ENCODE results near the gene PROM1. TPM values are rescaled to one million over a fixed set of nuclear protein-coding genes. Genes with fewer than 3 reads are reported as not detected.

PROM1 gene
- total and polyA plus RNA-seq, 2 of the 13 experiments (the other 11 are each of a cell fraction or from before 2014, with no cell fraction given) = 3.9 to 16.4 TPM

DNA sequence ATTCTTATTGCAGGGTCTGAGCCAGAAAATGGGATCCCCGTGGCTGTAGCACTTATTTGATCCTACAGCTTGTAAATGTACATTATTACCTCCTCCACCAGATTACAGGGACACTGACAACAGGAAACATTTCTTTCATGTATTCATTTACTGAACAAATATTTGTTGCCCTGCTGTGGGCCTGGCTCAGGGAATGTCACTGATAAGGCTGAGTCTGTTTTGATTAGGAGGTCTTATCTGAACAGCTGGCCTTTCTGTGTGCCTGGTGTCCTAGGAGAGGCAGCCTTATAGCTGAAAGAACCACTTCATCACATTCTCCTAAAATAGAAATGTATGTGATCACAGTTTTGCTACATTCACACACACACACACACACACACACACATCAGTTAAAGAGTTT is 45.5 kb upstream of the PROM1 start (continued):
- TF ChIP-seq ZNF761 (CRISPR knock-in tag; conservative IDR thresholded peaks at IDR 0.05) (no peak), SIX4 (CRISPR knock-in tag; IDR thresholded peaks at IDR 0.05) (0 out of 2 replicates have a peak, but pooled peaks have one; percentile 25), FOXK1 (CRISPR knock-in tag; IDR thresholded peaks at IDR 0.05; ENCODE audit: borderline replicate concordance, low read depth) (peak; percentile 49; the same call in 1 of the 2 replicates), MEF2D (CRISPR knock-in tag; IDR thresholded peaks at IDR 0.05) (no peak), ZNF446 (CRISPR knock-in tag; IDR thresholded peaks at IDR 0.05) (no peak), ZNF564 (CRISPR knock-in tag; IDR thresholded peaks at IDR 0.05) (no peak), BRF2 (CRISPR knock-in tag; IDR thresholded peaks at IDR 0.05) (no peak), BCLAF1 (IDR thresholded peaks at IDR 0.05) (no peak), TRIM24 (CRISPR knock-in tag; IDR thresholded peaks at IDR 0.05) (no peak), EED (CRISPR knock-in tag; IDR thresholded peaks at IDR 0.05) (no peak), FOXP1 (IDR thresholded peaks at IDR 0.05) (no peak), FOXP1 (CRISPR knock-in tag; IDR thresholded peaks at IDR 0.05) (peak; percentile 91), FOXJ3 (CRISPR knock-in tag; IDR thresholded peaks at IDR 0.05; ENCODE audit: borderline replicate concordance) (peak; percentile 80; the same call in 1 of the 2 replicates), CEBPG (CRISPR knock-in tag; IDR thresholded peaks at IDR 0.05) (peak; percentile 41), ZNF776 (CRISPR knock-in tag; IDR thresholded peaks at IDR 0.05) (no peak), STAT5B (CRISPR knock-in tag; IDR thresholded peaks at IDR 0.05) (no peak), ZBTB34 (CRISPR knock-in tag; IDR thresholded peaks at IDR 0.05) (peak; percentile 61; the same call in 1 of the 2 replicates), ZNF382 (CRISPR knock-in tag; IDR thresholded peaks at IDR 0.05; ENCODE audit: borderline replicate concordance) (no peak), AGO1 (IDR thresholded peaks at IDR 0.05; ENCODE audit: low read depth, low read length, poor library complexity, severe bottlenecking) (no peak), FOXA1 (IDR thresholded peaks at IDR 0.05) (no peak), FOXA1 (CRISPR knock-in tag; IDR thresholded peaks at IDR 0.05) (peak; percentile 81), KLF13 (CRISPR knock-in tag; IDR thresholded peaks at IDR 0.05) (no peak), GABPA (IDR thresholded peaks at IDR 0.05; ENCODE audit: low read depth, low read length) (no peak), GABPA (CRISPR knock-in tag; IDR thresholded peaks at IDR 0.05; ENCODE audit: low read depth) (no peak), NR2C2 (CRISPR knock-in tag; IDR thresholded peaks at IDR 0.05; ENCODE audit: borderline replicate concordance) (no peak)
- TF ChIP-seq, protein P1, sequence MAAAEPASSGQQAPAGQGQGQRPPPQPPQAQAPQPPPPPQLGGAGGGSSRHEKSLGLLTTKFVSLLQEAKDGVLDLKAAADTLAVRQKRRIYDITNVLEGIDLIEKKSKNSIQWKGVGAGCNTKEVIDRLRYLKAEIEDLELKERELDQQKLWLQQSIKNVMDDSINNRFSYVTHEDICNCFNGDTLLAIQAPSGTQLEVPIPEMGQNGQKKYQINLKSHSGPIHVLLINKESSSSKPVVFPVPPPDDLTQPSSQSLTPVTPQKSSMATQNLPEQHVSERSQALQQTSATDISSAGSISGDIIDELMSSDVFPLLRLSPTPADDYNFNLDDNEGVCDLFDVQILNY (CRISPR knock-in tag; conservative IDR thresholded peaks at IDR 0.05) = no peak

Measured in HepG2 (cell line).